NT2/D1 (cell line): ENCODE results near the gene NAV2.

Experiments
- SUZ12 ChIP-seq: IDR thresholded peaks from 2 replicates; pipeline ENCODE4 v1.6.1; 2011; ENCODE audit not compliant: insufficient read length, insufficient read depth; ENCODE audit errors: extremely low read depth
- YY1 ChIP-seq: IDR thresholded peaks from 2 replicates; pipeline ENCODE4 v1.6.1; 2011; ENCODE audit not compliant: insufficient read length, insufficient read depth
- ZNF274 ChIP-seq: IDR thresholded peaks from 2 replicates; pipeline ENCODE4 v1.6.1; 2011; ENCODE audit warnings: mild to moderate bottlenecking, low read depth, low read length

DNA sequence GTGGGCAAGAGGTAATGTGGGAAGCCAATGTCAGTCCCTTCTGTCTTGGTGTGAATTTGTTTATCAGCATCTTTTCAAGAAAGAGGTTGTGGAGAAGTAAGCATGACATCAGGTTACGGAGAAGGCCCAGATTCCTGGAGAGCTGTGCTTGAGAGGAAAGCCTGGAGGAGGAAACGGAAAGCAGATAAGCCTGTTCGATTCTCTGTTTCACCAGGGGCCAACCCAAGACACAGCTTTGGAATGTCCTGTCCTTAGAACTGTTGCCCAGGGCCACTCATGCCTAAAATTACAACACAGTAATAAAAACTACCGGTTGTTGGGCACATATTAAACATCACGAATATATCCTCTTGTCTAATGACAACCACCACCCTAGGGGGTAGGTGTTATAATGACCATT lies 148.5 kb downstream of the NAV2 start:
- TF ChIP-seq YY1 (no peak), ZNF274 (no peak), SUZ12 (no peak)
